Naive thymus-derived CD8-positive, alpha-beta T cell (primary cell): ENCODE data around the gene NCK2. TPM values are rescaled to one million over a fixed set of nuclear protein-coding genes. Genes with fewer than 3 reads are reported as not detected.

ENCODE experiments used
- ATAC-seq, 2 donors: fragments of 150-1000 bp; cut with Tn5 transposase in 1 of 2; sonication (Bioruptor Pico), chemical (Tn5 transposase) in 1 of 2; 1 replicate in 1 of 2; 2 replicates in 1 of 2; pipeline ENCODE4 v1.10.0; 2021; ENCODE audit warnings: mild to moderate bottlenecking in 2 of 2, moderate library complexity in 2 of 2
- POLR2A ChIA-PET: fragments of 350-600 bp; sonication (Branson Sonifier 250); formaldehyde crosslinking; loops from one replicate; lab custom pipeline; 2021; ENCODE audit warnings: antibody characterized with exemption; lab: Charles Lee
- DNase-seq, 10 donors: peaks; one replicate each; pipeline versions ENCODE4 v3.0.0 to v3.0.0-alpha.2; 2020 to 2022
- H3K27ac Mint-ChIP-seq, 10 donors: one replicate each; pipeline ENCODE4 v1.8.0; 2020 to 2022; ENCODE audit warnings: mild to moderate bottlenecking in 10 of 10, mixed read lengths in 10 of 10, moderate library complexity in 4 of 10, inconsistent platforms in 1 of 10
- H3K27me3 Mint-ChIP-seq, 5 donors: one replicate each; pipeline ENCODE4 v1.8.0; 2021 to 2022; ENCODE audit warnings: mixed read lengths in 5 of 5
- H3K36me3 Mint-ChIP-seq, 3 donors: one replicate each; pipeline ENCODE4 v1.8.0; 2020 to 2022; ENCODE audit warnings: mixed read lengths in 3 of 3, mild to moderate bottlenecking in 2 of 3, inconsistent platforms in 1 of 3
- H3K4me1 Mint-ChIP-seq, 4 donors: one replicate each; pipeline ENCODE4 v1.8.0; 2021 to 2022; ENCODE audit warnings: mixed read lengths in 4 of 4
- H3K4me3 Mint-ChIP-seq, 10 donors: one replicate each; pipeline ENCODE4 v1.8.0; 2020 to 2022; ENCODE audit warnings: mild to moderate bottlenecking in 10 of 10, mixed read lengths in 10 of 10, moderate library complexity in 6 of 10, inconsistent platforms in 1 of 10
- H3K9me3 Mint-ChIP-seq, 9 donors: one replicate each; pipeline ENCODE4 v1.8.0; 2020 to 2022; ENCODE audit warnings: mixed read lengths in 9 of 9, mild to moderate bottlenecking in 3 of 9, inconsistent platforms in 1 of 9, moderate library complexity in 1 of 9
- polyA plus RNA-seq, 3 donors: library from polyadenylated mRNA; unstranded; fragments of 300-500 nt; fragmentation: Illumina TruSeq; gene quantifications; one replicate each; pipeline ENCODE4 v1.2.3, GENCODE V29; 2021
- total RNA-seq, 8 experiments: library from RNA in 2 of 8; stranded (reverse) in 2 of 8; gene quantifications; one replicate each; pipeline ENCODE4 v1.2.3 and lab custom pipeline; 2021 to 2026

The NCK2 gene
- total and polyA plus RNA-seq, 5 experiments from 2014 or later, result 36.6 to 124 (median 110) TPM

GRCh38 chr2:105824446-105824845 is 79.7 kb downstream of the NCK2 start:
- peaks cover 18 to 64% (median 41%) of the 10 kb centered on the region in 3 donors for H3K36me3 Mint-ChIP-seq
- no peaks in the 10 kb centered on the region for H3K27me3 Mint-ChIP-seq
- H3K27ac Mint-ChIP-seq, result peak overlapping the region; percentile 50 to 96 (median 91)
- no peak for ATAC-seq
- DNase-seq, result no peak
- peak overlapping the region in 5 of 10 donors; percentile 13 to 57 (median 43) for H3K4me3 Mint-ChIP-seq
- POLR2A ChIA-PET, result interaction anchor here (1.1 kb wide), 1 partner anchor 21 kb away, joined by 3 read pairs; no protein-coding TSS in a partner anchor
- peaks cover 57 to 93% (median 86%) of the 10 kb centered on the region in 4 donors for H3K4me1 Mint-ChIP-seq
- peaks cover 0 to 15% (median 9%) of the 10 kb centered on the region in 9 donors for H3K9me3 Mint-ChIP-seq

- peaks cover 29 to 69% (median 46%) of the 10 kb centered on the region in 3 donors for H3K36me3 Mint-ChIP-seq
- H3K9me3 Mint-ChIP-seq, result peaks cover 0 to 31% (median 15%) of the 10 kb centered on the region in 9 donors
- no peaks in the 10 kb centered on the region for H3K27me3 Mint-ChIP-seq
- H3K4me3 Mint-ChIP-seq, result peak overlapping the region in 2 of 10 donors; percentile 7 to 21
- ATAC-seq, result peak in 1 of 2 donors; percentile 37
- no peak for DNase-seq
- peak overlapping the region; percentile 1 to 90 (median 86) for H3K27ac Mint-ChIP-seq
- peaks cover 51 to 85% (median 85%) of the 10 kb centered on the region in 4 donors for H3K4me1 Mint-ChIP-seq
- POLR2A ChIA-PET, result interaction anchor here (1.0 kb wide), 2 partner anchors 11 to 12 kb away, joined by 3 to 6 read pairs; no protein-coding TSS in a partner anchor
Observed at GRCh38 chr2:105827351-105828096, 82.8 kb downstream of the NCK2 start.

GRCh38 chr2:105828558-105828957 is 83.8 kb downstream of the NCK2 start:
- Mint-ChIP-seq H3K9me3 (peaks cover 5 to 41% (median 22%) of the 10 kb centered on the region in 9 donors), H3K27ac (peak overlapping the region; percentile 39 to 93 (median 87)), H3K36me3 (peaks cover 34 to 64% (median 52%) of the 10 kb centered on the region in 3 donors), H3K27me3 (no peaks in the 10 kb centered on the region), H3K4me1 (peaks cover 44 to 78% (median 77%) of the 10 kb centered on the region in 4 donors), H3K4me3 (peak overlapping the region in 5 of 10 donors; percentile 19 to 51 (median 27))
- DNase-seq (no peak), ATAC-seq (peak; percentile 19 to 32)
- POLR2A ChIA-PET, result interaction anchor here (1.5 kb wide), 1 partner anchor 27 kb away, joined by 7 read pairs; no protein-coding TSS in a partner anchor

GRCh38 chr2:105834931-105835330 is 90.2 kb downstream of the NCK2 start:
- Mint-ChIP-seq H3K27ac (peak overlapping the region; percentile 61 to 96 (median 86)), H3K9me3 (peaks cover 12 to 69% (median 42%) of the 10 kb centered on the region in 9 donors), H3K36me3 (peaks cover 39 to 59% (median 44%) of the 10 kb centered on the region in 3 donors), H3K4me3 (peak overlapping the region in 9 of 10 donors; percentile 7 to 63 (median 28)), H3K27me3 (no peaks in the 10 kb centered on the region), H3K4me1 (peaks cover 42 to 90% (median 72%) of the 10 kb centered on the region in 4 donors)
- ATAC-seq (peak; percentile 74 to 82), DNase-seq (peak in 3 of 10 donors; percentile 57 to 78 (median 71))
- POLR2A ChIA-PET, result interaction anchor here (1.1 to 2.0 kb wide), 5 partner anchors 23 to 50 kb away, joined by 3 to 9 read pairs (median 4); no protein-coding TSS in a partner anchor

- H3K4me3 Mint-ChIP-seq, result peak overlapping the region in 8 of 10 donors; percentile 1 to 73 (median 24)
Observed at GRCh38 chr2:105836341-105836740, 91.6 kb downstream of the NCK2 start.

GRCh38 chr2:105836840-105837692 is 92.4 kb downstream of the NCK2 start:
- Mint-ChIP-seq H3K4me3 (peak overlapping the region in 9 of 10 donors; percentile 18 to 64 (median 54)), H3K9me3 (peaks cover 9 to 57% (median 42%) of the 10 kb centered on the region in 9 donors), H3K27me3 (no peaks in the 10 kb centered on the region), H3K36me3 (peaks cover 32 to 58% (median 36%) of the 10 kb centered on the region in 3 donors), H3K27ac (peak overlapping the region; percentile 61 to 91 (median 88)), H3K4me1 (peaks cover 51 to 90% (median 75%) of the 10 kb centered on the region in 4 donors)
- POLR2A ChIA-PET, result interaction anchor here (1.4 kb wide), 1 partner anchor 39 kb away, joined by 5 read pairs; no protein-coding TSS in a partner anchor
- peak in 1 of 2 donors; percentile 8 for ATAC-seq
- DNase-seq, result no peak

More at GRCh38 chr2:105836341-105836740, 91.6 kb downstream of the NCK2 start:
- POLR2A ChIA-PET, result interaction anchor here (1.4 kb wide), 1 partner anchor 38 kb away, joined by 5 read pairs; no protein-coding TSS in a partner anchor
- peaks cover 12 to 64% (median 42%) of the 10 kb centered on the region in 9 donors for H3K9me3 Mint-ChIP-seq
- ATAC-seq (no peak), DNase-seq (no peak)
- H3K27ac Mint-ChIP-seq, result peak overlapping the region; percentile 61 to 91 (median 82)
- H3K27me3 Mint-ChIP-seq, result no peaks in the 10 kb centered on the region
- peaks cover 39 to 59% (median 39%) of the 10 kb centered on the region in 3 donors for H3K36me3 Mint-ChIP-seq
- peaks cover 50 to 90% (median 73%) of the 10 kb centered on the region in 4 donors for H3K4me1 Mint-ChIP-seq

GRCh38 chr2:105839793-105840192 is 95.1 kb downstream of the NCK2 start:
- Mint-ChIP-seq H3K9me3 (peaks cover 7 to 30% (median 25%) of the 10 kb centered on the region in 9 donors), H3K27ac (peak overlapping the region; percentile 60 to 93 (median 90)), H3K4me1 (peaks cover 58 to 93% (median 85%) of the 10 kb centered on the region in 4 donors), H3K4me3 (peak overlapping the region in 9 of 10 donors; percentile 10 to 83 (median 66)), H3K36me3 (peaks cover 18 to 44% (median 35%) of the 10 kb centered on the region in 3 donors), H3K27me3 (no peaks in the 10 kb centered on the region)
- DNase-seq (no peak), ATAC-seq (no peak)
- POLR2A ChIA-PET, result interaction anchor here (1.1 to 1.7 kb wide), 3 partner anchors 12 to 40 kb away, joined by 3 to 4 read pairs (median 3); no protein-coding TSS in a partner anchor

- Mint-ChIP-seq H3K27ac (peak overlapping the region; percentile 37 to 93 (median 89)), H3K4me3 (peak overlapping the region in 6 of 10 donors; percentile 0 to 66 (median 25)), H3K27me3 (no peaks in the 10 kb centered on the region), H3K9me3 (peaks cover 4 to 20% (median 16%) of the 10 kb centered on the region in 9 donors), H3K4me1 (peaks cover 61 to 95% (median 87%) of the 10 kb centered on the region in 4 donors), H3K36me3 (peaks cover 9 to 34% (median 34%) of the 10 kb centered on the region in 3 donors)
- DNase-seq, result no peak
- POLR2A ChIA-PET, result interaction anchor here (0.7 to 1.1 kb wide), 2 partner anchors 10 to 14 kb away, joined by 3 to 4 read pairs; no protein-coding TSS in a partner anchor
- no peak for ATAC-seq
Observed at GRCh38 chr2:105840933-105841332, 96.2 kb downstream of the NCK2 start.

- Mint-ChIP-seq H3K36me3 (peaks cover 5 to 39% (median 31%) of the 10 kb centered on the region in 3 donors), H3K4me3 (peak overlapping the region in 6 of 10 donors; percentile 8 to 58 (median 41)), H3K4me1 (peaks cover 59 to 95% (median 87%) of the 10 kb centered on the region in 4 donors), H3K27me3 (no peaks in the 10 kb centered on the region), H3K9me3 (peaks cover 0 to 14% (median 12%) of the 10 kb centered on the region in 9 donors), H3K27ac (peak overlapping the region in 9 of 10 donors; percentile 11 to 91 (median 77))
- no peak for ATAC-seq
- POLR2A ChIA-PET, result interaction anchor here (0.7 kb wide), 2 partner anchors 9 to 43 kb away, joined by 3 read pairs; no protein-coding TSS in a partner anchor
- no peak for DNase-seq
Observed at GRCh38 chr2:105841551-105841950, 96.8 kb downstream of the NCK2 start.

GRCh38 chr2:105842555-105842954 is 97.8 kb downstream of the NCK2 start:
- ATAC-seq, result no peak
- POLR2A ChIA-PET, result no interaction called here
- H3K9me3 Mint-ChIP-seq, result peaks cover 0 to 4% (median 3%) of the 10 kb centered on the region in 9 donors
- peaks cover 58 to 94% (median 87%) of the 10 kb centered on the region in 4 donors for H3K4me1 Mint-ChIP-seq
- peak overlapping the region; percentile 37 to 84 (median 76) for H3K27ac Mint-ChIP-seq
- DNase-seq, result no peak
- H3K4me3 Mint-ChIP-seq, result peak overlapping the region in 6 of 10 donors; percentile 2 to 69 (median 46)
- no peaks in the 10 kb centered on the region for H3K27me3 Mint-ChIP-seq
- peaks cover 0 to 41% (median 31%) of the 10 kb centered on the region in 3 donors for H3K36me3 Mint-ChIP-seq
